Measurements from ENCODE around the gene NKX3-2. TPM values are rescaled to one million over a fixed set of nuclear protein-coding genes. Genes with fewer than 3 reads are reported as not detected.

The NKX3-2 gene
- total and polyA plus RNA-seq, 9 donors, result 0.10 to 1.4 (median 0.22) TPM; not detected in 1

DNA sequence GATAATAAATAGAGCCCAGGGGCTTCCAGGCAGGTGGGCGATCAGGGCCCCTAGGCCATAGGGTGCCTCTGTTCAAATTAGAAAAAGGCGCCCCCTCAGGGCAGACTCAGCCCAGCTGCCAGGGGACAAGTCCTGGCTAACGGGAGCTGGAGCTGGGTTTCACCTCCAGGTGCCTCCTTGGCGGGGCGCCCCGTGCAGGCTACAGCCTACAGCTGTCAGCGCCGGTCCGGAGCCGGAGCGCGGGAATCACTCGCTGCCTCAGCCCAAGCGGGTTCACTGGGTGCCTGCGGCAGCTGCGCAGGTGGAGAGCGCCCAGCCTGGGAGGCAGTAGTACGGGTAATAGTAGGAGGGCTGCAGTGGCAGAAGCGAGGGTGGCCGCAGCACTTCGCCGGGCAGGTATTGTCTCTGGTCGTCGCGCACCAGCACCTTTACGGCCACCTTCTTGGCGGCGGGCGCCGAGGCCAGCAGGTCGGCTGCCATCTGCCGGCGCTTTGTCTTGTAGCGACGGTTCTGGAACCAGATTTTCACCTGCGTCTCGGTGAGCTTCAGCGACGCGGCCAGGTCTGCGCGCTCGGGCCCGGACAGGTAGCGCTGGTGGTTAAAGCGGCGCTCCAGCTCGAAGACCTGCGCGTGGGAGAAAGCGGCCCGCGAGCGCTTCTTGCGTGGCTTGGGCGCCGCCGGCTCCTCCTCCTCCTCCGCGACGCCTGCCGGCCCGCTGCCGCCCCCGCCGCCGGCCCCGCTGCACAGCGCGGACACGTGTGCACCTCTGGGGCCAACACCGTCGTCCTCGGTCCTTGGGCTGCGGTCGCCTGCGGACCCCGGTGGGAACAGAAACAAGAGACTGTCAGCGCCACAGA is 2.4 kb downstream of the NKX3-2 start:
- no peaks in the 10 kb centered on the region for H3K9me3 ChIP-seq
- peaks cover 13% of the 10 kb centered on the region for H3K4me1 ChIP-seq (ENCODE audit: insufficient read depth)
- H3K36me3 ChIP-seq, result no peaks in the 10 kb centered on the region
- 4 to 9% (median 6%) methylated on average over 61 to 79 of the region's 79 CpGs for WGBS, 3 donors
- no peak overlapping the region for H3K27ac ChIP-seq
- H3K4me3 ChIP-seq, result no peak overlapping the region
- peaks cover 19% of the 10 kb centered on the region for H3K27me3 ChIP-seq
- intact Hi-C loops (cut with DNase I), result loop anchor here in 1 of 4 donors (10.0 kb wide), 1 partner anchor 687 kb away; no protein-coding TSS in a partner anchor
- DNase-seq, result no peak
- TF ChIP-seq POLR2A (IDR thresholded peaks at IDR 0.05) (no peak), EP300 (IDR thresholded peaks at IDR 0.05) (no peak)
- TF ChIP-seq, protein P1, sequence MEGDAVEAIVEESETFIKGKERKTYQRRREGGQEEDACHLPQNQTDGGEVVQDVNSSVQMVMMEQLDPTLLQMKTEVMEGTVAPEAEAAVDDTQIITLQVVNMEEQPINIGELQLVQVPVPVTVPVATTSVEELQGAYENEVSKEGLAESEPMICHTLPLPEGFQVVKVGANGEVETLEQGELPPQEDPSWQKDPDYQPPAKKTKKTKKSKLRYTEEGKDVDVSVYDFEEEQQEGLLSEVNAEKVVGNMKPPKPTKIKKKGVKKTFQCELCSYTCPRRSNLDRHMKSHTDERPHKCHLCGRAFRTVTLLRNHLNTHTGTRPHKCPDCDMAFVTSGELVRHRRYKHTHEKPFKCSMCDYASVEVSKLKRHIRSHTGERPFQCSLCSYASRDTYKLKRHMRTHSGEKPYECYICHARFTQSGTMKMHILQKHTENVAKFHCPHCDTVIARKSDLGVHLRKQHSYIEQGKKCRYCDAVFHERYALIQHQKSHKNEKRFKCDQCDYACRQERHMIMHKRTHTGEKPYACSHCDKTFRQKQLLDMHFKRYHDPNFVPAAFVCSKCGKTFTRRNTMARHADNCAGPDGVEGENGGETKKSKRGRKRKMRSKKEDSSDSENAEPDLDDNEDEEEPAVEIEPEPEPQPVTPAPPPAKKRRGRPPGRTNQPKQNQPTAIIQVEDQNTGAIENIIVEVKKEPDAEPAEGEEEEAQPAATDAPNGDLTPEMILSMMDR (IDR thresholded peaks at IDR 0.05), result no peak

DNA sequence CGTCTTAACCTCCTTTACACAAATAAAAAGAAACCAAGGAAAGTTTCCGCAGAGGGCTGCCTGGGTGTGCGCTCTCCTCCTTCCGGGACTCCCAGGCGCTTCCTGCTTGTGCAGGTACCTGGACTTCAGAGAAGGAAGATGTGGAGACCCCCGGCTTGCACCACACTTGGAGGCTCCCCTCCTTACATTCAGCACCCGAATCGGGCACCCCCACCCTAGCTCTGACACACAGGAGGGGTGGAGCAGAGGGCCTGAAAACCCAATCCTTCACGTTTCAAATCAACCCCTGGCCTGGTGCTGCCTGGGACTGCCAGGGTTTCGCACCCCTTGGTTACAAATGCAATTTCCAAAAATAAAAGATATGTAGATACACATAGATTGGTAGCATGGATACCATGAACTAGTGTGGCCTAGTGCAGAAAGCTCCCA is 3.1 kb downstream of the NKX3-2 start:
- H3K36me3 ChIP-seq, result no peaks in the 10 kb centered on the region
- DNase-seq, result no peak
- peaks cover 13% of the 10 kb centered on the region for H3K4me1 ChIP-seq (ENCODE audit: insufficient read depth)
- H3K4me3 ChIP-seq, result no peak overlapping the region
- H3K27ac ChIP-seq, result no peak overlapping the region
- peaks cover 22% of the 10 kb centered on the region for H3K27me3 ChIP-seq
- 30 to 38% (median 33%) methylated on average over 10 of the region's 10 CpGs for WGBS, 3 donors
- no peaks in the 10 kb centered on the region for H3K9me3 ChIP-seq
- intact Hi-C loops (cut with DNase I), result loop anchor here in 1 of 4 donors (10.0 kb wide), 1 partner anchor 686 kb away; no protein-coding TSS in a partner anchor
- TF ChIP-seq POLR2A (IDR thresholded peaks at IDR 0.05) (no peak), EP300 (IDR thresholded peaks at IDR 0.05) (no peak)
- TF ChIP-seq, protein P1 (IDR thresholded peaks at IDR 0.05), result no peak

DNA sequence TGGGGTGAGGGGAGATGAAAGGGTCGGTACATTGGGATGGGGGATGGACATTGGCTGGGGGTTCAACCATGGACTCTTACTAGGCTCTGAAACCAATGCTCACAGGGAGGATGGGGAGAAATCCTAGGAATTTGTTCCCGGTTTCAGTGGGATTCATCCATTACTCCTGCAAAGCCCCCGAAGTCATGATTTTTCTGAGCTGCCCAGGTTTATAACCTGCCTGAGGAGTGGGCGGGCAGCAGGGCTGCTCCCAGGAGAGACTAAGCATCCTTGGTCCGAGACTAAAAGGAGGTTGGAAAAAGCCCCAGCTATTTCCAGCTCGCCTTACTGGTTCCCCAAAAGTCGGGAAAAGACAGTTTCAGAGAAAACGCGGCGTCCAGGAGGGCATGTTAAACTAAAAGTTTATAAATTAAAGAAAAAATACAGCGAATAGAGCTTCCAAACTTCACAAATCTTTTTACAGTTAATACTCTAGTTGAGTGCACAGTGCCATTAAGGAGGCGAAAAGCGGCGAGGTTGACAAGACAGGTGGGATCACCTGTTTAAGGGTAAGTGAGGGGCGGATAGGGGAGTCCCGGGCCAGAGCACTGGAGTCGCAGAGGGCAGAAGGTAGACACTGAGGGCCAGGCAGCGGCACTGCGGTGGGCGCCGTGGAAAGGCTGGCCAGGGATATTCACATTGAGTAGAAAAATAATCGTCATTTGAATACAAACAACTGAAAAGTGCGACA is 3.7 kb downstream of the NKX3-2 start:
- Histone ChIP-seq H3K27ac (no peak overlapping the region), H3K9me3 (no peaks in the 10 kb centered on the region), H3K27me3 (peaks cover 20% of the 10 kb centered on the region), H3K4me3 (no peak overlapping the region), H3K4me1 (ENCODE audit: insufficient read depth) (peaks cover 13% of the 10 kb centered on the region), H3K36me3 (no peaks in the 10 kb centered on the region)
- DNase-seq, result no peak
- 14 to 23% (median 20%) methylated on average over 23 of the region's 23 CpGs for WGBS, 3 donors
- intact Hi-C loops (cut with DNase I), result loop anchor here in 1 of 4 donors (10.0 kb wide), 1 partner anchor 686 kb away; no protein-coding TSS in a partner anchor
- TF ChIP-seq POLR2A (IDR thresholded peaks at IDR 0.05) (no peak), EP300 (IDR thresholded peaks at IDR 0.05) (no peak)

DNA sequence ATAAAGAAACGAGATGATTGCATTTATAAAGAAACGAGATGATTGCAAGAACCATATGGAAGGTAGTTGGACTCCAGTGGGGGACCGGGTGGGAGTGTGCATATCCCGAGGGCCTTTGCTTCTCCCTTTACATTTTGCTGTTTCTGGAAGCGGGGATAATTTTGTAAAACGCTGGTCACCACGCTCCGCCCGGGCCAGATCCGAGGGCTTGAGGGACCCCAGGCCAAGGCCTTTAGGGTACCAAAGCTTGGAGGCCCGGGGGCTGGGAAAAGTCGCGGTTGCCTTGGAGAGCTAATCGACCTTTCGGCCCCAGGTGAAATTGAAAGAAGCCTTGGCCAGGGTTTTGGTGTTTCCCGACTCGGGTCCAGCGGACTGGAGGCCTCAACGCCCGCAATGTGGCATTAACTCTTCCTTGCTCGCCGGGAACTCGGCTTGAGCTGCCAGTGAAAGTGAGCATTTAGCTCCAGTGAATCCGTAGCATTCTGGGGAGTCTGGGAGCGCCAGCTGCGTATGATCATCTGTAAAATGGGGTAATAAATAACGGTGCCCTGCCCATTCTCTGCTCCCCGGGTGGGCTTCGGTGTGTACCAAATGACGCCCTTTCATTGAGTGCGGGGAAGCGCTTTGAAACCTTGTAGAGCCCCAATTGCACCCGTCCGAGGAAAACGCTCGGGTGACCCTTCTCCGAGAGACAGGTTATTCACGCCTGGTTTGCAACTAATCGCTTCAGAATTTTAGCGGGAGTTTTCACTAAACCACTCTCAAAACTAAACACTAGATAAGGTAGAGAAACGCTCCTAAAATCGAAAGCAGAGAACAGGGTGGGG is 4.5 kb downstream of the NKX3-2 start:
- H3K4me1 ChIP-seq (ENCODE audit: insufficient read depth), result peaks cover 10% of the 10 kb centered on the region
- DNase-seq, result no peak
- no peak for TF ChIP-seq EP300 (IDR thresholded peaks at IDR 0.05)
- TF ChIP-seq, protein P1 (IDR thresholded peaks at IDR 0.05), result no peak
- TF ChIP-seq POLR2A (IDR thresholded peaks at IDR 0.05), result no peak
- H3K27me3 ChIP-seq, result peaks cover 20% of the 10 kb centered on the region
- intact Hi-C loops (cut with DNase I), result loop anchor here in 1 of 4 donors (10.0 kb wide), 1 partner anchor 685 kb away; no protein-coding TSS in a partner anchor
- no peak overlapping the region for H3K4me3 ChIP-seq
- no peak overlapping the region for H3K27ac ChIP-seq
- WGBS, 3 donors, result 9 to 16% (median 11%) methylated on average over 42 of the region's 42 CpGs
- no peaks in the 10 kb centered on the region for H3K36me3 ChIP-seq
- H3K9me3 ChIP-seq, result no peaks in the 10 kb centered on the region
